HG03378 (cell line): ENCODE data around the gene KATNA1.
"Not testable (repeated sequence)": the region's sequence is repeated elsewhere in the genome, so short reads cannot be mapped to it uniquely, and the experiment has no call there.

Experiments used
- ATAC-seq: cut with Tn5 transposase; IDR thresholded peaks from one replicate; pipeline ENCODE4 v1.9.1; 2021; ENCODE audit warnings: mild to moderate bottlenecking, moderate library complexity; ENCODE audit not compliant: unreplicated experiment

The KATNA1 gene

GRCh38 chr6:149648148-149649145, at the start of gene KATNA1:
Gene KATNA1 (minus strand): TSS chr6:149648714. CDS start chr6:149638547, 10,167 bp downstream.
- peak; percentile 82 for ATAC-seq

- ATAC-seq, result no peak
Measured at GRCh38 chr6:149698175-149698574, 49.7 kb upstream of the KATNA1 start.

- no peak for ATAC-seq
Measured at GRCh38 chr6:149696901-149697300, 48.4 kb upstream of the KATNA1 start.

GRCh38 chr6:149694921-149695320, 46.4 kb upstream of the KATNA1 start:
- ATAC-seq, result no peak

- ATAC-seq, result no peak
Measured at GRCh38 chr6:149691201-149691600, 42.7 kb upstream of the KATNA1 start.

- no peak for ATAC-seq
Measured at GRCh38 chr6:149686230-149686629, 37.7 kb upstream of the KATNA1 start.

GRCh38 chr6:149683256-149683859, 34.8 kb upstream of the KATNA1 start:
- no peak for ATAC-seq

GRCh38 chr6:149681845-149682244, 33.3 kb upstream of the KATNA1 start:
- ATAC-seq, result not testable (repeated sequence)

GRCh38 chr6:149681209-149681608, 32.7 kb upstream of the KATNA1 start:
- no peak for ATAC-seq

- no peak for ATAC-seq
Measured at GRCh38 chr6:149680503-149680902, 32.0 kb upstream of the KATNA1 start.

- not testable (repeated sequence) for ATAC-seq
Measured at GRCh38 chr6:149672265-149672664, 23.8 kb upstream of the KATNA1 start.

GRCh38 chr6:149660028-149660427, 11.5 kb upstream of the KATNA1 start:
- no peak for ATAC-seq

- no peak for ATAC-seq
Measured at GRCh38 chr6:149657441-149657840, 8.9 kb upstream of the KATNA1 start.

- ATAC-seq, result no peak
Measured at GRCh38 chr6:149651056-149651455, 2.5 kb upstream of the KATNA1 start.

GRCh38 chr6:149646599-149646998, 1.9 kb downstream of the KATNA1 start:
- ATAC-seq, result no peak

- ATAC-seq, result no peak
Measured at GRCh38 chr6:149642829-149643580, 5.5 kb downstream of the KATNA1 start.

GRCh38 chr6:149636124-149636523, 12.4 kb downstream of the KATNA1 start:
- no peak for ATAC-seq

- ATAC-seq, result no peak
Measured at GRCh38 chr6:149634315-149634714, 14.2 kb downstream of the KATNA1 start.

GRCh38 chr6:149628875-149629510, 19.5 kb downstream of the KATNA1 start:
- ATAC-seq, result peak; percentile 81

- no peak for ATAC-seq
Measured at GRCh38 chr6:149627672-149628071, 20.8 kb downstream of the KATNA1 start.

GRCh38 chr6:149615805-149616204, 32.7 kb downstream of the KATNA1 start:
- ATAC-seq, result no peak
